AG09309 (cell line): ENCODE results near the gene VPS13D.

Source experiments
- DNase-seq: peaks from one replicate; pipeline ENCODE4 v3.0.0-alpha.2; 2010; ENCODE audit warnings: low read depth
- H3K4me3 ChIP-seq: 2 replicates; pipeline ENCODE4 v1.5.1; 2011; ENCODE audit warnings: mild to moderate bottlenecking, low read depth, low read length, moderate library complexity; ENCODE audit not compliant: control insufficient read depth
- CTCF ChIP-seq: IDR thresholded peaks from 2 replicates; pipeline ENCODE4 v1.5.1; 2011; ENCODE audit warnings: mild to moderate bottlenecking, low read depth, low read length, inconsistent platforms; ENCODE audit not compliant: insufficient read depth, control insufficient read depth; ENCODE audit errors: missing control alignments

The VPS13D gene

GRCh38 chr1:12370333-12370975 lies 140.6 kb downstream of the VPS13D start:
- no peak for TF ChIP-seq CTCF

GRCh38 chr1:12371053-12371452 lies 141.2 kb downstream of the VPS13D start:
- TF ChIP-seq CTCF, result no peak
- no peak for DNase-seq
- H3K4me3 ChIP-seq, result no peak overlapping the region

More at GRCh38 chr1:12370333-12370975, 140.6 kb downstream of the VPS13D start:
- H3K4me3 ChIP-seq, result no peak overlapping the region
- no peak for DNase-seq

GRCh38 chr1:12372180-12372579 lies 142.3 kb downstream of the VPS13D start:
- no peak for TF ChIP-seq CTCF
- no peak overlapping the region for H3K4me3 ChIP-seq
- DNase-seq, result no peak

- no peak for DNase-seq
- TF ChIP-seq CTCF, result no peak
- H3K4me3 ChIP-seq, result no peak overlapping the region
Measured at GRCh38 chr1:12372761-12373160, 142.9 kb downstream of the VPS13D start.

- no peak overlapping the region for H3K4me3 ChIP-seq
- no peak for TF ChIP-seq CTCF
- DNase-seq, result no peak
Measured at GRCh38 chr1:12375133-12375829, 145.5 kb downstream of the VPS13D start.

- H3K4me3 ChIP-seq, result no peak overlapping the region
- TF ChIP-seq CTCF, result peak; percentile 12
- DNase-seq, result no peak
Measured at GRCh38 chr1:12376236-12377045, 146.6 kb downstream of the VPS13D start.
